Stomach (tissue), 9 donors: ENCODE measurements around the gene C6orf89. TPM values are rescaled to one million over a fixed set of nuclear protein-coding genes. Genes with fewer than 3 reads are reported as not detected.

Experiments used
- DNase-seq, 2 donors: peaks; one replicate each; pipeline versions ENCODE4 v3.0.0 to v3.0.0-alpha.2; 2013 to 2019
- H3K27ac ChIP-seq, 5 donors: fragments of 200-600 bp in 4 of 5; sonication (generic) in 4 of 5; one replicate each; pipeline ENCODE4 v1.5.1; 2013 to 2019; ENCODE audit warnings: mild to moderate bottlenecking in 1 of 5, moderate library complexity in 1 of 5
- H3K27me3 ChIP-seq, 3 donors: fragments of 200-600 bp; sonication (generic); one replicate each; pipeline ENCODE4 v1.5.1; 2017 to 2019; ENCODE audit warnings: mixed run types in 1 of 3
- H3K36me3 ChIP-seq, 4 donors: fragments of 200-600 bp; sonication (generic); 1 replicate in 3 of 4; 2 replicates in 1 of 4; pipeline ENCODE4 v1.5.1; 2016 to 2019
- H3K4me1 ChIP-seq, 4 donors: fragments of 200-600 bp; sonication (generic); one replicate each; pipeline ENCODE4 v1.5.1; 2016 to 2019
- H3K4me3 ChIP-seq, 4 donors: fragments of 200-600 bp; sonication (generic) in 3 of 4; one replicate each; pipeline ENCODE4 v1.5.1; 2016 to 2019; ENCODE audit warnings: mild to moderate bottlenecking in 1 of 4
- H3K9me3 ChIP-seq, 4 donors: fragments of 200-600 bp; sonication (generic); one replicate each; pipeline ENCODE4 v1.5.1; 2016 to 2019
- EP300 ChIP-seq: sonication (generic); formaldehyde crosslinking; IDR thresholded peaks from one replicate; pipeline ENCODE4 v1.6.1; 2017; ENCODE audit warnings: antibody characterized with exemption
- POLR2A ChIP-seq, 4 donors: fragments of 450-650 bp; IDR thresholded peaks; one replicate each; pipeline ENCODE4 v1.6.1; 2016; ENCODE audit warnings: antibody characterized with exemption in 4 of 4, control low read depth in 2 of 4, mild to moderate bottlenecking in 1 of 4, moderate library complexity in 1 of 4
- POLR2AphosphoS5 ChIP-seq, 3 donors: sonication (generic); formaldehyde crosslinking; IDR thresholded peaks; one replicate each; pipeline ENCODE4 v1.6.1; 2016; ENCODE audit warnings: antibody characterized with exemption in 3 of 3
- WGBS, 5 donors: extraction: QIAGEN DNeasy Blood & Tissue Kit in 3 of 5; methylation state at CpG; one replicate each; pipeline versions ENCODE4 v1.1.5 to v1.1.7; 2013 to 2018; 5-methylcytosine and 5-hydroxymethylcytosine counted together
- intact Hi-C: fragments of 100-400 bp; cut with DNase I; formaldehyde crosslinking; loops from one replicate; pipeline ENCODE4 v1.15.1; 2023; ENCODE audit warnings: low total_unique reads
- polyA plus RNA-seq, 3 donors: library from polyadenylated mRNA; stranded (reverse); fragments of 200-250 nt; gene quantifications; one replicate each; pipeline ENCODE4 v1.2.3, GENCODE V29; 2013
- total RNA-seq, 5 donors: library from RNA; depleted of rRNA; stranded (reverse); fragments of >200 nt; gene quantifications; one replicate each; pipeline versions ENCODE4 v1.1.0 to v1.2.3, GENCODE V29; 2014 to 2016
- TF ChIP-seq, protein P1 (sequence below), 7 experiments: fragments of 450-650 bp in 4 of 7; fragments of 200-600 bp in 3 of 7; sonication (generic) in 3 of 7; IDR thresholded peaks; one replicate each; pipeline ENCODE4 v1.5.1; 2016 to 2019; ENCODE audit warnings: antibody characterized with exemption in 7 of 7, control low read depth in 2 of 7, mild to moderate bottlenecking in 1 of 7
- donor health status: healthy with polysubstance abuse.
- donor health status: Bipolar disorder and iron deficiency.
- donor health status: healthy.

Gene C6orf89
- total and polyA plus RNA-seq, 8 donors: 7.0 to 47.2 (median 25.1) TPM

DNA sequence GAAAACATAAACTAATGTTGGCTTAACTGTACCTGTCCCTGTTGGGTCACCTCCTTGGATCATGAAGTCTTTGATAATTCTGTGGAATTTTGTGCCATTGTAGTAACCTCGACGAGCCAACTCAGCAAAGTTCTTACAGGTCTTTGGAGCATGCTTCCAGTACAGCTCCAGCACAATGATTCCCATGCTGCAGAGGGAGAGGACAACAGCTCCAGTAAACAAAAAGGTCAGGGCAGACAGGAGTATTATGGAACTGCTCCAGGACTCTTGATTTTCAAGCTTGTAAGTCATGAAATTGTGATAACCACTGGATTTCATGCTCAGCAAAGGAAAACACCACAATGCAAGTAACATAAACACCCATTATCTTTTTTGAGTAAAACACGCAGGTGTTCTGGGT lies 14.1 kb upstream of the C6orf89 start:
- 82 to 91% (median 86%) methylated on average over 3 of the region's 3 CpGs for WGBS, 5 donors
- Histone ChIP-seq H3K4me3 (no peak overlapping the region), H3K27ac (no peak overlapping the region), H3K27me3 (no peaks in the 10 kb centered on the region), H3K9me3 (no peaks in the 10 kb centered on the region), H3K4me1 (peaks cover 10 to 28% (median 20%) of the 10 kb centered on the region in 4 donors), H3K36me3 (peaks cover 0 to 42% (median 34%) of the 10 kb centered on the region in 4 donors)
- intact Hi-C loops: no loop called here
- TF ChIP-seq, protein P1, sequence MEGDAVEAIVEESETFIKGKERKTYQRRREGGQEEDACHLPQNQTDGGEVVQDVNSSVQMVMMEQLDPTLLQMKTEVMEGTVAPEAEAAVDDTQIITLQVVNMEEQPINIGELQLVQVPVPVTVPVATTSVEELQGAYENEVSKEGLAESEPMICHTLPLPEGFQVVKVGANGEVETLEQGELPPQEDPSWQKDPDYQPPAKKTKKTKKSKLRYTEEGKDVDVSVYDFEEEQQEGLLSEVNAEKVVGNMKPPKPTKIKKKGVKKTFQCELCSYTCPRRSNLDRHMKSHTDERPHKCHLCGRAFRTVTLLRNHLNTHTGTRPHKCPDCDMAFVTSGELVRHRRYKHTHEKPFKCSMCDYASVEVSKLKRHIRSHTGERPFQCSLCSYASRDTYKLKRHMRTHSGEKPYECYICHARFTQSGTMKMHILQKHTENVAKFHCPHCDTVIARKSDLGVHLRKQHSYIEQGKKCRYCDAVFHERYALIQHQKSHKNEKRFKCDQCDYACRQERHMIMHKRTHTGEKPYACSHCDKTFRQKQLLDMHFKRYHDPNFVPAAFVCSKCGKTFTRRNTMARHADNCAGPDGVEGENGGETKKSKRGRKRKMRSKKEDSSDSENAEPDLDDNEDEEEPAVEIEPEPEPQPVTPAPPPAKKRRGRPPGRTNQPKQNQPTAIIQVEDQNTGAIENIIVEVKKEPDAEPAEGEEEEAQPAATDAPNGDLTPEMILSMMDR (IDR thresholded peaks at IDR 0.05): no peak
- TF ChIP-seq POLR2AphosphoS5 (IDR thresholded peaks at IDR 0.05) (no peak), EP300 (no peak), POLR2A (IDR thresholded peaks at IDR 0.05) (no peak)
- DNase-seq: no peak

DNA sequence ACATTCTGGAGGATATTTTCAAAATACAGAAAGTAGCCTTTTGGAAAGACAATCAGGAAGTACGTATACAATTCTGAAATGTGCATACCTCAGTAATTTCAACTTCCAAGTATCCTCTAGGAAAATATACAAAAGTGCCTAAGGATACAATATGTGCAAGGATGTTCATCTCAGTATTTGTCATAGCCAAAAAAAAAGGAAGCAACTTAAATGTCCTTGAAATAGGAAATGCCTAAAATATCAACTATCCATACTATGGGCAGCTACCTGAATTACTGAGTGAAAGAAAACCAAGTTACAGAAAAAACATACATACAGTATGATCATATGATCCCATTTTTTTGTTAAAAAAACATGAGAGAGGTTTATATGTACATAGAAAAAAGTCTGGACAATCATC lies 12.6 kb upstream of the C6orf89 start:
- Histone ChIP-seq H3K36me3 (peaks cover 0 to 30% (median 28%) of the 10 kb centered on the region in 4 donors), H3K9me3 (no peaks in the 10 kb centered on the region), H3K27ac (no peak overlapping the region), H3K4me3 (no peak overlapping the region), H3K4me1 (peaks cover 10 to 28% (median 16%) of the 10 kb centered on the region in 4 donors), H3K27me3 (no peaks in the 10 kb centered on the region)
- DNase-seq: no peak
- intact Hi-C loops: no loop called here
- WGBS, 5 donors: 84 to 96% (median 89%) methylated on average over 1 of the region's 1 CpG
- TF ChIP-seq POLR2AphosphoS5 (IDR thresholded peaks at IDR 0.05) (no peak), EP300 (no peak), POLR2A (IDR thresholded peaks at IDR 0.05) (no peak)
- TF ChIP-seq, protein P1 (IDR thresholded peaks at IDR 0.05): no peak

DNA sequence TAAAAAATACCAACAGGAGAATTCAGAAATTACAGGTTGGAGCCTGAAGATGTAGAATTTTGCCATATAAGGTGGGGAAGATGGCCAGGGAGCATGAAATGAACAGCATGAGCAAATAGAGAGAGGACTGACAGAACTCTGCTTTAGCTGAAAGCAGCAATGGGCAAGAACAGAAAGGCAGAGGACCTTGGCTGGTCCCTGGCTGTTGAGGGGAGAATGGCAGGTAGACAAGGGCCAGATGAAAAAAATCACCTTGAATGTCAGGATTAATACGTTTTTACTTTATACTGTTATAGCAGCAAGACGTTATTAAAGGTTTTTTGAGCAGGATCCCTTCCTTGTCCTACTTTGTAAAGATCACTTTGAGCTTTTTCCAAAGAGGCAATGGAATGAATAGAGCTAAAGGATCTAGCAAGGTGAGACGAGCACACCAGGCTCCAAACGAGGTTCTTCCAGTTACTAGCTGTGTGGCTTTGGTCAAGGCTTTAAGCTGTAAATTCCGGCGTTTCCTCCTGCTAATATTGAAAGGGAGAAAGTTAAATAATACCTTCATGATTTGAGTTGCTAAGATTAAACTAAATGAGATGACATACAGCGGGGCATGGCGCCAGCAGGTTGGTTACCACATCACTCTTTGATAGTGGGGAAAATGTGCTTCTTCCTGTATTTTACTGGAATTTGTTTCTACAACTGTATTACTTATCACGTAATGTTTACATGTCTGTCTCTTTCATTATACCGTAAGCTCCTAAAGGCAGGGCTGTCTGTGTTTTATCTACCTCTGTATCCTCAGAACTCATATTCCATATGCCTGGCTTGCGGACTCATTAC lies 11.9 kb upstream of the C6orf89 start:
- TF ChIP-seq, protein P1 (IDR thresholded peaks at IDR 0.05): peak in 1 of 7 experiments; percentile 9
- no peak for TF ChIP-seq EP300
- Histone ChIP-seq H3K27ac (peak overlapping the region in 4 of 5 donors; percentile 85 to 92 (median 91)), H3K9me3 (no peaks in the 10 kb centered on the region), H3K36me3 (peaks cover 0 to 25% (median 23%) of the 10 kb centered on the region in 4 donors), H3K4me3 (peak overlapping the region; percentile 80 to 92 (median 84)), H3K4me1 (peaks cover 10 to 28% (median 16%) of the 10 kb centered on the region in 4 donors), H3K27me3 (no peaks in the 10 kb centered on the region)
- 3 to 10% (median 8%) methylated on average over 11 of the region's 11 CpGs for WGBS, 5 donors
- intact Hi-C loops: no loop called here
- peak in 1 of 2 donors; percentile 50 for DNase-seq

DNA sequence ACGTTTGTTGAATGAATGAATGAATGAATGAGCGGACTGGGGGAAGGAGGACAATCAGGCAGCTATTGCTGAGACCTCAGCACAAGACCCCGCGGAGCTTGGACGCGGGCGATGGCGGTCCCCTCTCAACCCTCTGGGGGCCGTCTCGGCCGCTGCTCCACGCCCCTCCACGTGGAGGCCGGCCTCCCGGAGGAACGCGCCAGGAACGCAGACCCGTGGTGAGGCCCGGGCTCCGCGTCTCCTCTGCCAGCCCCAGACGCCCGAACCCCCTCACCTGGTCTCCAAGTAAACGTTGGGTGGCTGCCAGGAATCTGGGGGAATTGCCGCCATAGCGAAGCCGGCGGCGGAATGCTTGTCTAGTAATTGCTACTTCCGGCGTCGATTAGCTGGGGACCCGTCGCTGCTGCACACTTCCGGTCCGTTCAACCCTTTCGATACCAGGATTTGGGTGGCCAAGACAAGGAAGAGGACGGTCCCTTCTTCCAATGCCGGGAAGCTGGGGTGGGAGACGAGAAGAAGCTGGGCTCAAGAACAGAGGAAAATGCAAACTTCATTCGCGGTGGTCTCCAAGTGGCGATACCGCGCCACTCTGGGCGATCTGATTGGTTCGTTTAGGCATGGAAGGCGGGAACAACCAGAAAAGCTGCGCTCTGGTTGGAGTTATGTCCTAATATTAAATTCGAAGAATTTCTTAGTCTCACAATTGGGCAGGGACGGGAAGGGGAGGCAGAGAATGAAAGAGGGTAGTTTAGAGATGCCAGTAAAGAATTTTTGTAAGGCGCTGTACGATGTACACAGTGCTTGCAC lies 11.1 kb upstream of the C6orf89 start, which contains the start of gene PPIL1:
Gene PPIL1, minus strand, starts transcription at position 361 of the 807 bp plus-strand sequence. Its CDS starts 31 bp downstream, at position 330.
- Histone ChIP-seq H3K4me3 (peak within 1 kb of the TSS; percentile 80 to 92 (median 84)), H3K4me1 (peaks cover 10 to 28% (median 16%) of the 10 kb centered on the region in 4 donors), H3K9me3 (no peaks in the 10 kb centered on the region), H3K27ac (peak within 1 kb of the TSS; percentile 85 to 92 (median 90)), H3K27me3 (no peaks in the 10 kb centered on the region), H3K36me3 (peaks cover 0 to 19% (median 16%) of the 10 kb centered on the region in 4 donors)
- peak; percentile 84 to 96 for DNase-seq
- TF ChIP-seq EP300 (no peak), POLR2AphosphoS5 (IDR thresholded peaks at IDR 0.05) (peak in 2 of 3 donors; percentile 42 to 69)
- TF ChIP-seq, protein P1 (IDR thresholded peaks at IDR 0.05): peak in 1 of 7 experiments; percentile 35
- WGBS, 5 donors: 0% methylated on average over 38 to 54 of the region's 54 CpGs
- intact Hi-C loops: no loop called here
